Measurements from ENCODE around the gene CATSPER3. TPM values are rescaled to one million over a fixed set of nuclear protein-coding genes. Genes with fewer than 3 reads are reported as not detected.

Gene CATSPER3
- total RNA-seq, 1 experiment from 2014 or later = not detected

GRCh38 chr5:135040333-135041144 lies 72.8 kb downstream of the CATSPER3 start:
- DNase-seq (ENCODE audit: low spot score) = no peak

DNA sequence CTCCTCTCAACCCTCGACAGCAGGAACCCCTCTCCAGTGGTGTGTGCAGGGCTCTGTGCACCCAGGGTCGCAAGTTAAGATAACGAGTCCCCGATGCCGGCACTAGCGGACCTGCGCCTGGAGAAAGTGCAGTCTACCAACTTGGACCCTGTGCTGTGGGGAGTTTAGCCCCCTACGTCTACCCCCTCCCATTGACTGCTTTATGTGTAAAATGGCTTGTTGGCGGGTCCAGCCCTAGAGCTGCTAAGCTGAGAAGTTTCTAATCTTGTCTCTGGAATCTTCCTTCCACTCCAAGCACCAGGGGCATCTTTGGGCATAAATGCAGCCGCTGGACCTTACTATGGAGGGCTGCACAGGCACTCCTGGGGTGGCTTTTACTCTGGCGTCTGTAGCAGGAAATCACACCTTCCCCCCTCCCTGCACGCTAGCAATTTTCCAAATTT lies 73.5 kb downstream of the CATSPER3 start:
- no peak for DNase-seq (ENCODE audit: low spot score)

GRCh38 chr5:135041726-135042125 lies 74.0 kb downstream of the CATSPER3 start:
- DNase-seq (ENCODE audit: low spot score) = no peak

DNA sequence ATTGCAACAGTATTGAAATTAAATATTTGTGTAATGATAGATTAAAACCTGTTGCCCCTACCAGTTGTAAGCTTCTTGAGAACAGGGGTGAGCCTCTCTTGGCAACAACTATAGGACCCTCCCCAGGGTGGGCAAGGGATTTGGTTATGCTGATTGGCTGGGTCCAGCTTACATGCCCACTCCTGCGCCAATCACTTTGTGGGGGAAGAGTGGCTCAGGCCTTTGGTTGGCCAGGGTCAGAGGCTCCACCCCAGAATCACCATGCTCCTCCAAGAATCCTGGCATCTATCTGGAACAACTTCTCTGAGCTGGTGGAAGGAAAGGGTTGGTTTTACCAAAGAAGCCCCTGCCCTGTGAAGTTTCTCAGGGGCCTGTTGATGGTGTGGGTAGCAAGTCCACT lies 74.9 kb downstream of the CATSPER3 start:
- DNase-seq (ENCODE audit: low spot score) = no peak

DNA sequence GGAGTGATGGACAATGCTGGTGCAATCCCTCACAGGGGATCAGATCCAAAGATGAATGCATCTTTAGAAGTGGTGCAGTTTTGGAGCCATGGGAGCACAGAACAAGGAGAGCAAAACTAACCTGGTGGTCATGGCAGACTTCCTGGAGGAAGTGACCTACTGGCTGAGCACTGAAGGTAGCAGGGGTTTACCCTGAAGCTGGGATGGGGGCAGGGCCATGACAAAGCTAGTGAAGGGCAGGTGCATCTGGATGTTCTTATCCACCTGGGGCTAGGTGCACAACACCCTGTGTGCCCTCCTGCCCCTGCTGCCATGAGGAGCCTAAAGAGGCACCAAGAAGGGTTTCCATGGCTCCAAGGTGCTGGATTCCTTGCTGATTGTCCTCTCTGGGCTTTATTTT lies 77.8 kb downstream of the CATSPER3 start:
- DNase-seq (ENCODE audit: low spot score) = no peak

- DNase-seq (ENCODE audit: low spot score) = no peak
Observed at GRCh38 chr5:135046661-135047346, 79.1 kb downstream of the CATSPER3 start.

DNA sequence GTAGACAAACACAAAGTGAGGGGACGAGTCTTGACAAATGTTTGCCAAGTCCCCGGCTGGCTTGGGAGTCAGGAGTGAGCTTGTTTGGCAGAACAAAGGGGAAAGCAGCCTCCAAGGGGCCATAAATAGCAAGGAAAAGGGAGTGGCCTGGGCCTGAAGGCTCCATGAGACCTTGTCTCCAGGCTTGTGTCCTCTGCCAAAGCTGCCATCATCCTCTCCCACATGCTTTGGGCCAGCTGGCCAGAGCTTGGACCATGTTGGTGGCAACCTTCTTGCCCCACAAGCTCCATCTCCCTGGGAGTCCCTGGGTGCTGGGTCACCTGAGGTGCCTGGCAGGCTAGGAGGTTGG lies 79.6 kb downstream of the CATSPER3 start:
- no peak for DNase-seq (ENCODE audit: low spot score)

DNA sequence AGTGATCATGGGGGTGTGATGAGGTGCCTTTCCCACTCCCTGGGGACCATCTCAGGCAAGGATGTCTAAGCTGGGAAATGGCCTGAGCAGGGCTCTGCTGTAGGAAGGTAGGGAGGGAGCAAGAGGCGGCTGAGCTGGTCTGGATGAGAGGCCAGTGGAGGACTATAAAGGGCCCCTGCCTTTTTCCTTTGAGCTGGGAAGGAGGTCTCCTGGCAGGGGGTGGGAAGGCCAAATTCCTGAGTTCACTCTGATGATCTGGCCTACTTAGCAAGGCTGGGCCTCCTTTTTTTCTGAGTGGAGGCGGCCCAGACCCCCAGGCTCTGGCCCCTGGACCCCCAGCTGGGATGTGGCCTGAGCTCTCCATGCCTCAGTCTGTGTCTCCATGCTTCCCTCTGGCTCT lies 80.6 kb downstream of the CATSPER3 start:
- DNase-seq (ENCODE audit: low spot score) = no peak

GRCh38 chr5:135048930-135049329 lies 81.2 kb downstream of the CATSPER3 start:
- DNase-seq (ENCODE audit: low spot score) = no peak

DNA sequence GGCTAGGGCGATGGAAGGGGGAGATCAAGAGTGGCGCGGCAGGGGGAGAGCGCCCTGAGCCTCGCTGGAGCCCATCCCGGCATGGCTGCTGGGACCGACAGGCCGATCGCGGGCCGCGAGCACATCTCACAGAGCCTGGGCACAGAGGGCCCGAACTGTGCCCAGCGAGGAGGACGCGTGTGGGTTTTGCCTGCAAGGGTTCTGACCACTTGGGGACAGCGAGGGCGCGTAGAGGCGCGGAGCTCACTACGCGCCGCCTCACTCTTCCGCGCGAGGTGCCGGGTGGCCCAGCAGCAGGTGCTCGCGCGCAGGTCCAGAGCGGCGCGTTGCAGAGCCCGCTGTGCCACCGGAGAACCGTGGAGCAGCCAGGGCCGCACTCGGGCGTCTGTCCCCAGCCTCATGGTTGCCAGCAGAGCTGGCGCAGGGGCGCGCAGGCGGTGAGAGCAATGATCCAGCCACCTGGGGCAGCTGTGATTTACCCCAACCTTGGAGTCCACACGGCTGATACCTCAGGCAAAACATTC lies 82.6 kb downstream of the CATSPER3 start:
- no peak for DNase-seq (ENCODE audit: low spot score)

DNA sequence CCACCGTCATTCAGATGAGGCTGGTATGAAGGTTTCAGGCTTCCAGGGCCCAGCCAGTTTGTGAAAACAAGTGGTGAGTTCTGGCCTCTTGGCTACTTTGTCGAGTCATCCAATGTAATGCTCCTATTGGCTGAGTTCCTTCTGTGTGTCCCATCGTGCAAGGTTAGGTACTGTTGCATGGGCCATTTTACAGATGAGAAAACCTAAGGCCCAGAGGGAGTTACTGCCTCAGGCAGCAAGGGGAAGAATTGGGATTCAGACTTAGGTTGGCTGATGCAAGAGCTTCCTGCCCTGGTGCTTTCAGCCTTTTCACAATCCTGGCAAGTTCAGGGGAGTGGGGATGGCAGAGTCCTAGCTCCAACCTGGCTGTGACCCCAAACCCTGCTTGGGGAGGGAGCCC lies 83.7 kb downstream of the CATSPER3 start:
- DNase-seq (ENCODE audit: low spot score) = no peak

- DNase-seq (ENCODE audit: low spot score) = no peak
Observed at GRCh38 chr5:135051872-135052271, 84.2 kb downstream of the CATSPER3 start.

- DNase-seq (ENCODE audit: low spot score) = no peak
Observed at GRCh38 chr5:135052511-135053145, 84.9 kb downstream of the CATSPER3 start.

DNA sequence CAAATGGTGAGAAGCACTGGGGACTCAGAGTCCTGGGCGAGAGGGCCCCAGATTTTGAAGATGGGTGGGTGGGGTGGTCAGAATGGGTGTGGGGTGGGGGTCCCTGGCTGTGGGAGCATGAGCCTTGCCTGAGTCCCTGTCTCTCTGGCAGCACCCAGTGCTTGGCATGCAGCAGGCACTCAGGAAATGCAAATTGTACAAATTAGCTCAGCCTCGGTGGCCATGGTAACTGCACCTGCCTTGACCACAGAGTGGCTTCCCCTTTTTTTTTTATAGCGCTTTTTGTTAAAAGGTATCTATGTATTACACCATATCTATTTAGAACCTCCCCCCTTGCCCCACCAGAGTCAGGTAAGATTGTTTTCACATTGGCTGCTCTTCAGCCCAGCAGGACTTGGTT lies 85.6 kb downstream of the CATSPER3 start:
- DNase-seq (ENCODE audit: low spot score) = no peak

- DNase-seq (ENCODE audit: low spot score) = no peak
Observed at GRCh38 chr5:135053989-135054388, 86.3 kb downstream of the CATSPER3 start.

DNA sequence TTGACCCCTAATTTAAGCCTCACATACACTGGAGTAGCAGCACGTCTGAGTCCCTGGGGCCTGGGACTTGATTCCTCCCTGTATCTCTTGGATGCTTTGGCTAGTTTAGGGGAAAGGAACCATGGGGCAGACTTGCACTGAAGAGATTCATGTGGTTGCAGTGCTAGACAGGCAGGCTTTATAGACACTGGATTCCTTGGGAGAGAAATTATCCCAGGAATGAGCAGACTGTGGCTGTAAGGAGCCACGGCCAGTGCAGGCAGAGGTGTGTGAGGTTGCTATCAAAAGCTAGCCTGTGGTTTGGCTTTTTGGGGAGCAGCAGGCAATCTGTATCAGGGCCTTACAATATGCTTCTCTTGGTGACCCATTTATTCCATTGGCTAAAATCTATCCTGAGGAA lies 86.8 kb downstream of the CATSPER3 start:
- no peak for DNase-seq (ENCODE audit: low spot score)

- no peak for DNase-seq (ENCODE audit: low spot score)
Observed at GRCh38 chr5:135055396-135055795, 87.7 kb downstream of the CATSPER3 start.

DNA sequence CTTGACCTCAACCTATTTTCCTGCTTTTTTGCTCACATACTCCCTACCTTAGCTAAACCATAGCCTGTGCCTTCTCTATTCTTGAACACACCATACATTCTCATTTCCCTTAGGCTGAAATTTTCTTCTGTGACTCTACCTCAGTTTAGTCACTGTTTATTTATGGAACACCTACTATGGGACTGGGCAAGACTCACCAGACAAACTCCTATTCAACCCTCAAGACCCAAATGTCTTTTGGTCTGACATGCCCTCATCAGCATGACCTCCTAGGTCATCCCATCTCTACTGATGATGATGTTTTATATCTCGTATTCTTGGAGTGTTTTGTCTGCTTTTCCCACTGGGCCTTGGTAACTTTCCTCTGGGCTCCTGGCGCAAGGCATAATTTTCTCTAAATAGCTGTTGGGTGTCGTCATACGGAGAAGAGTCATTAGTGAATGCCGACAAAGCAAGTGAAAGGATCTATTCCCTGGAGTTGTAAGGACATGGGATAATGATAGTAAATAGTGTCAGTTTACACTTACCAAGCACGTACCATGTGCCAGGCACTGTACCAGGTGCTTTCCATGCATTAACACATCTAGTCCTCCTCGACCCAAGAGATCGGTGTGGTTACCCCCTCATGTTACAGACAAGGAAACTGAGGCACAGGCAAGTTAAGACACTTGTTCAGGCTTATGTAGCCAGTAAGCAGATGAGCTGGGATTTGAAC lies 88.8 kb downstream of the CATSPER3 start:
- no peak for DNase-seq (ENCODE audit: low spot score)

DNA sequence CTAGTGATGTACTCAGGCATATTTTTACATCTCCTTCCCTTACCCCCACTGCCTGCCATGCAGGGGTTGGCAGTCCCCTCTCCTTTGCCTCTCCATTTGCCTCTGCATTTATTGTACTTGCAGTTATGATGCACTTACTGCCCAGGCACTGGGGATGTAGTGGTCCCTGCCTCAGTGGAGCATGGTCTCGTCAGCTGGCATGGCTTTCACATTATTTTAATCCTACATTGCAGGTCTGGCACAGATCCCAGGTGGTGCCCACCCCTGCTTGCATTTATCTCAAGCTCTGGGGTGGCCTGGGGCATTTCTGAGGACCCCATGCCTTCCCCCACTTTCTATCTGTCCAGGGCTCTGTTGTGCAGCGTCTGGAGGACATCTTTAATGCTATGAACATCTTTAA lies 89.5 kb downstream of the CATSPER3 start:
- DNase-seq (ENCODE audit: low spot score) = no peak

DNA sequence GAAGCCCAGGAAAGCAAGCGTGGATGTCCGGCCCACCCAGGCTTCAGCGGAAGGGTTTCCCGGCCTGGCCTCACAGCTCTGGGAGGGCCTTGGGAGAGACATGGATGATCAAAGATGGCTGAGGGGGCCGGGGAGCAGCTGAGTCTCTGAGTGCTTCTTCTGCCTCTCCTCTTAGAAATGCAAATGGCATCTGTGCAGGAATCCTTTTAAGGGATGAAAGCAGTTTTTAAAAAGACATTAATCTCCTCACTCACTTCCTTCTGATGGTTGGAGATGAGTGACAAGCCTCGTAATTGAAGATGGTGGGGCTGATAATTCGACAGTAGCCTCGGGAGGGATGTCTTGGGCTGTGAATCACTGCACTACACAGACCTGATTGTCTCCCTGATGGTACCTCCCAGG lies 90.6 kb downstream of the CATSPER3 start:
- DNase-seq (ENCODE audit: low spot score) = no peak

GRCh38 chr5:135059000-135059923 lies 91.6 kb downstream of the CATSPER3 start:
- DNase-seq (ENCODE audit: low spot score) = no peak

All from HT-29 (cell line).